ENCODE data around the gene GASK1A. TPM values are rescaled to one million over a fixed set of nuclear protein-coding genes. Genes with fewer than 3 reads are reported as not detected.

Gene GASK1A
- total and polyA plus RNA-seq, 11 donors: 0.19 to 2.5 (median 0.51) TPM

DNA sequence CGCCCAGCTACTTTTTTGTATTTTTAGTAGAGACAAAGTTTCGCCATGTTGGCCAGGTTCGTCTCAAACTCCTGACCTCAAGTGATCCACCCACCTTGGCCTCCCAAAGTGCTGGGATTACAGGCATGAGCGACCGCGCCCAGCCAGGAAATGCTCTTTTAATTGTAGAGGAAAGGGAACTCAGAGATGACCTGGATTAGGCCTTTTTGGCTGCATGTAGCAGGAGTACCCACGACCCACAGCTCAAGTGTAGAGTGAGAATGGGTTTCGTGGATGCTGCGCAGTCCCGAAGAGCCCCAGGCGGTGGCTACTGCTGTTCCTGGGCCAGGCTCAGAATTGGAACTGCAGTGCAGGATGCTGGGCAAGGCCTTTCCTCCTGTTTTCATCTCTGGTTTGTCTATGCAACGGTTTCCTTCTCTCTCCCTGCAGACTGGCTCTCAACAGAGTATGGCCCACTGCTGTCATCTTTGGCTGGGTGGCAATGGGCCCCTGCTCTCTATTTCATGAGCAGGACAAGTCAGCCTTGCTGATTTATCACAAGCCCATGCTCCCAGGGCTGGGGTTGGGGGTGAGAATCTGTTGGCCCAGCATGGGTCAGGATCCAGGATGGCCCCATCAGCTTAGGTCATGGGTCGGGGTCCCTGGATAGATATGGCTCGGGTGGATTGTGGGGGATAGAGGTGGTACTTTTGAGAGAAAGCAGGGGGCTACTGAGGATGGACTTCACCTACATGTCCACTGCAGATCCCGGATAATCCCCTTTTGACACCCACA lies 51.2 kb downstream of the GASK1A start:
- peak in 1 of 5 donors; percentile 7 for DNase-seq
- Histone ChIP-seq H3K27ac (no peak overlapping the region), H3K4me3 (no peak overlapping the region), H3K27me3 (no peaks in the 10 kb centered on the region), H3K4me1 (peaks cover 0 to 10% (median 0%) of the 10 kb centered on the region in 12 donors), H3K36me3 (no peaks in the 10 kb centered on the region), H3K9me3 (no peaks in the 10 kb centered on the region)
- no peak for TF ChIP-seq POLR2A (IDR thresholded peaks at IDR 0.05)
- TF ChIP-seq, protein P1, sequence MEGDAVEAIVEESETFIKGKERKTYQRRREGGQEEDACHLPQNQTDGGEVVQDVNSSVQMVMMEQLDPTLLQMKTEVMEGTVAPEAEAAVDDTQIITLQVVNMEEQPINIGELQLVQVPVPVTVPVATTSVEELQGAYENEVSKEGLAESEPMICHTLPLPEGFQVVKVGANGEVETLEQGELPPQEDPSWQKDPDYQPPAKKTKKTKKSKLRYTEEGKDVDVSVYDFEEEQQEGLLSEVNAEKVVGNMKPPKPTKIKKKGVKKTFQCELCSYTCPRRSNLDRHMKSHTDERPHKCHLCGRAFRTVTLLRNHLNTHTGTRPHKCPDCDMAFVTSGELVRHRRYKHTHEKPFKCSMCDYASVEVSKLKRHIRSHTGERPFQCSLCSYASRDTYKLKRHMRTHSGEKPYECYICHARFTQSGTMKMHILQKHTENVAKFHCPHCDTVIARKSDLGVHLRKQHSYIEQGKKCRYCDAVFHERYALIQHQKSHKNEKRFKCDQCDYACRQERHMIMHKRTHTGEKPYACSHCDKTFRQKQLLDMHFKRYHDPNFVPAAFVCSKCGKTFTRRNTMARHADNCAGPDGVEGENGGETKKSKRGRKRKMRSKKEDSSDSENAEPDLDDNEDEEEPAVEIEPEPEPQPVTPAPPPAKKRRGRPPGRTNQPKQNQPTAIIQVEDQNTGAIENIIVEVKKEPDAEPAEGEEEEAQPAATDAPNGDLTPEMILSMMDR (IDR thresholded peaks at IDR 0.05): no peak
- intact Hi-C loops (cut with DNase I): loop anchor here in 1 of 10 donors (5.0 kb wide), 1 partner anchor 112 kb away; no protein-coding TSS in a partner anchor
- 83 to 87% (median 85%) methylated on average over 14 to 15 of the region's 15 CpGs for WGBS, 4 donors
- ATAC-seq: no peak

GRCh38 chr3:43031485-43031884 lies 52.4 kb downstream of the GASK1A start:
- no peak overlapping the region for H3K4me3 ChIP-seq
- H3K9me3 ChIP-seq: no peaks in the 10 kb centered on the region
- H3K27me3 ChIP-seq: no peaks in the 10 kb centered on the region
- H3K27ac ChIP-seq: peak overlapping the region in 1 of 12 donors; percentile 55
- H3K4me1 ChIP-seq: peaks cover 0 to 10% (median 0%) of the 10 kb centered on the region in 12 donors
- intact Hi-C loops (cut with DNase I): loop anchor here in 1 of 10 donors (5.0 kb wide), 1 partner anchor 111 kb away; no protein-coding TSS in a partner anchor
- TF ChIP-seq POLR2A (IDR thresholded peaks at IDR 0.05): no peak
- TF ChIP-seq, protein P1 (IDR thresholded peaks at IDR 0.05): no peak
- no peaks in the 10 kb centered on the region for H3K36me3 ChIP-seq
- peak; percentile 32 to 61 (median 44) for ATAC-seq
- DNase-seq: peak in 2 of 5 donors; percentile 14 to 73
- WGBS, 4 donors: 63 to 85% (median 70%) methylated on average over 4 of the region's 4 CpGs

- Histone ChIP-seq H3K4me1 (peaks cover 0 to 10% (median 0%) of the 10 kb centered on the region in 12 donors), H3K27ac (peak overlapping the region in 1 of 12 donors; percentile 55), H3K36me3 (no peaks in the 10 kb centered on the region), H3K9me3 (no peaks in the 10 kb centered on the region), H3K4me3 (no peak overlapping the region), H3K27me3 (no peaks in the 10 kb centered on the region)
- WGBS, 4 donors: 89 to 95% (median 94%) methylated on average over 16 of the region's 16 CpGs
- intact Hi-C loops (cut with DNase I): loop anchor here in 1 of 10 donors (5.0 kb wide), 1 partner anchor 110 kb away; no protein-coding TSS in a partner anchor
- TF ChIP-seq, protein P1 (IDR thresholded peaks at IDR 0.05): no peak
- TF ChIP-seq POLR2A (IDR thresholded peaks at IDR 0.05): no peak
- DNase-seq (peak in 1 of 5 donors; percentile 9), ATAC-seq (peak in 2 of 4 donors; percentile 28 to 45)
These were observed 52.9 kb downstream of the GASK1A start for GRCh38 chr3:43031889-43032545.

All from heart left ventricle (tissue), 16 donors.